Measurements from ENCODE around the gene SYTL2. TPM values are rescaled to one million over a fixed set of nuclear protein-coding genes. Genes with fewer than 3 reads are reported as not detected.

Gene SYTL2
- polyA plus RNA-seq, 1 experiment: 43.5 TPM

GRCh38 chr11:85742873-85743275, 68.1 kb downstream of the SYTL2 start:
- ChIA-PET POLR2A (no interaction called here), CTCF (no interaction called here)
- DNase-seq (ENCODE audit: low read depth): no peak

GRCh38 chr11:85742348-85742747, 68.6 kb downstream of the SYTL2 start:
- CTCF ChIA-PET: interaction anchor here (1.2 kb wide), 1 partner anchor 21 kb away, joined by 3 read pairs; no protein-coding TSS in a partner anchor
- TF ChIP-seq CTCF (IDR thresholded peaks at IDR 0.05; ENCODE audit: insufficient read depth, low read depth, low read length): no peak
- DNase-seq (ENCODE audit: low read depth): no peak
- H3K27me3 ChIP-seq (ENCODE audit: control insufficient read depth, insufficient read depth, low read length): no peaks in the 10 kb centered on the region
- H3K36me3 ChIP-seq (ENCODE audit: control insufficient read depth, insufficient read depth, low read length): no peaks in the 10 kb centered on the region
- POLR2A ChIA-PET: no interaction called here
- H3K4me3 ChIP-seq (ENCODE audit: low read depth, low read length): no peak overlapping the region

More at GRCh38 chr11:85742873-85743275, 68.1 kb downstream of the SYTL2 start:
- TF ChIP-seq CTCF (IDR thresholded peaks at IDR 0.05; ENCODE audit: insufficient read depth, low read depth, low read length): no peak
- Histone ChIP-seq H3K4me3 (ENCODE audit: low read depth, low read length) (no peak overlapping the region), H3K27me3 (ENCODE audit: control insufficient read depth, insufficient read depth, low read length) (no peaks in the 10 kb centered on the region), H3K36me3 (ENCODE audit: control insufficient read depth, insufficient read depth, low read length) (no peaks in the 10 kb centered on the region)

- H3K27me3 ChIP-seq (ENCODE audit: control insufficient read depth, insufficient read depth, low read length): no peaks in the 10 kb centered on the region
- DNase-seq (ENCODE audit: low read depth): no peak
- TF ChIP-seq CTCF (IDR thresholded peaks at IDR 0.05; ENCODE audit: insufficient read depth, low read depth, low read length): no peak
- no peaks in the 10 kb centered on the region for H3K36me3 ChIP-seq (ENCODE audit: control insufficient read depth, insufficient read depth, low read length)
- ChIA-PET POLR2A (no interaction called here), CTCF (interaction anchor here (1.0 to 1.6 kb wide), 3 partner anchors 11 to 23 kb away, joined by 3 read pairs; no protein-coding TSS in a partner anchor)
- no peak overlapping the region for H3K4me3 ChIP-seq (ENCODE audit: low read depth, low read length)
Observed at GRCh38 chr11:85740481-85741400, 70.2 kb downstream of the SYTL2 start.

- ChIA-PET CTCF (interaction anchor here (1.1 kb wide), 1 partner anchor 10 kb away, joined by 3 read pairs; no protein-coding TSS in a partner anchor), POLR2A (no interaction called here)
- no peaks in the 10 kb centered on the region for H3K36me3 ChIP-seq (ENCODE audit: control insufficient read depth, insufficient read depth, low read length)
- H3K27me3 ChIP-seq (ENCODE audit: control insufficient read depth, insufficient read depth, low read length): no peaks in the 10 kb centered on the region
- no peak for DNase-seq (ENCODE audit: low read depth)
- TF ChIP-seq CTCF (IDR thresholded peaks at IDR 0.05; ENCODE audit: insufficient read depth, low read depth, low read length): no peak
- H3K4me3 ChIP-seq (ENCODE audit: low read depth, low read length): no peak overlapping the region
Observed at GRCh38 chr11:85737738-85738137, 73.2 kb downstream of the SYTL2 start.

- Histone ChIP-seq H3K4me3 (ENCODE audit: low read depth, low read length) (no peak overlapping the region), H3K27me3 (ENCODE audit: control insufficient read depth, insufficient read depth, low read length) (no peaks in the 10 kb centered on the region), H3K36me3 (ENCODE audit: control insufficient read depth, insufficient read depth, low read length) (no peaks in the 10 kb centered on the region)
- no peak for DNase-seq (ENCODE audit: low read depth)
- TF ChIP-seq CTCF (IDR thresholded peaks at IDR 0.05; ENCODE audit: insufficient read depth, low read depth, low read length): no peak
- ChIA-PET CTCF (no interaction called here), POLR2A (no interaction called here)
Observed at GRCh38 chr11:85735876-85736460, 75.0 kb downstream of the SYTL2 start.
